GM12801 (cell line): Measurements from ENCODE around the gene EIF4H.

Source experiments
- TF ChIP-seq, protein P1 (sequence below): IDR thresholded peaks from one replicate; pipeline ENCODE4 v1.5.1; 2011; ENCODE audit warnings: control low read depth; ENCODE audit not compliant: insufficient read length; ENCODE audit errors: extremely low read depth

Gene EIF4H

DNA sequence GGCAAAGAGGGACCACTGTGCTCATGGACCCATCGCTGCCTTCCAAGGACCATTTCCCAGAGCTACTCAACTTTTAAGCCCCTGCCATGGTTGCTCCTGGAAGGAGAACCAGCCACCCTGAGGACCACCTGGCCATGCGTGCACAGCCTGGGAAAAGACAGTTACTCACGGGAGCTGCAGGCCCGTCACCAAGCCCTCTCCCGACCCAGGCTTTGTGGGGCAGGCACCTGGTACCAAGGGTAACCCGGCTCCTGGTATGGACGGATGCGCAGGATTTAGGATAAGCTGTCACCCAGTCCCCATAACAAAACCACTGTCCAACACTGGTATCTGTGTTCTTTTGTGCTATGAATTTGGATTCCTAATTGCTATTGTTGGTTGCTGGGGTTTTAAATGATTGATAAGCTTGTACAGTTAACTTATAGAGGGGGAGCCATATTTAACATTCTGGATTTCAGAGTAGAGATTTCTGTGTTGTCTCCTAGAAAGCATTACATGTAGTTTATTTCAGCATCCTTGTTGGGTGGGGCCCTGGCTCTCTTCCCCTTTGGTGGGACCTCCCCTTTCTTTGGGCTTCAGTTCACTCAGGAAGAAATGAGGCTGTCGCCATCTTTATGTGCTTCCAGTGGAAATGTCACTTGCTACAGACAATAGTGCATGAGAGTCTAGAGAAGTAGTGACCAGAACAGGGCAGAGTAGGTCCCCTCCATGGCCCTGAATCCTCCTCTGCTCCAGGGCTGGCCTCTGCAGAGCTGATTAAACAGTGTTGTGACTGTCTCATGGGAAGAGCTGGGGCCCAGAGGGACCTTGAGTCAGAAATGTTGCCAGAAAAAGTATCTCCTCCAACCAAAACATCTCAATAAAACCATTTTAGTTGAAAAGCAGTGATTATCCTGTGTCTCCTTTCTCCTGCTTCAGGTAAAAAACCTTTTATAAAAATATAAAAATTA lies 55.1 kb downstream of the EIF4H start:
- TF ChIP-seq, protein P1, sequence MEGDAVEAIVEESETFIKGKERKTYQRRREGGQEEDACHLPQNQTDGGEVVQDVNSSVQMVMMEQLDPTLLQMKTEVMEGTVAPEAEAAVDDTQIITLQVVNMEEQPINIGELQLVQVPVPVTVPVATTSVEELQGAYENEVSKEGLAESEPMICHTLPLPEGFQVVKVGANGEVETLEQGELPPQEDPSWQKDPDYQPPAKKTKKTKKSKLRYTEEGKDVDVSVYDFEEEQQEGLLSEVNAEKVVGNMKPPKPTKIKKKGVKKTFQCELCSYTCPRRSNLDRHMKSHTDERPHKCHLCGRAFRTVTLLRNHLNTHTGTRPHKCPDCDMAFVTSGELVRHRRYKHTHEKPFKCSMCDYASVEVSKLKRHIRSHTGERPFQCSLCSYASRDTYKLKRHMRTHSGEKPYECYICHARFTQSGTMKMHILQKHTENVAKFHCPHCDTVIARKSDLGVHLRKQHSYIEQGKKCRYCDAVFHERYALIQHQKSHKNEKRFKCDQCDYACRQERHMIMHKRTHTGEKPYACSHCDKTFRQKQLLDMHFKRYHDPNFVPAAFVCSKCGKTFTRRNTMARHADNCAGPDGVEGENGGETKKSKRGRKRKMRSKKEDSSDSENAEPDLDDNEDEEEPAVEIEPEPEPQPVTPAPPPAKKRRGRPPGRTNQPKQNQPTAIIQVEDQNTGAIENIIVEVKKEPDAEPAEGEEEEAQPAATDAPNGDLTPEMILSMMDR: no peak

DNA sequence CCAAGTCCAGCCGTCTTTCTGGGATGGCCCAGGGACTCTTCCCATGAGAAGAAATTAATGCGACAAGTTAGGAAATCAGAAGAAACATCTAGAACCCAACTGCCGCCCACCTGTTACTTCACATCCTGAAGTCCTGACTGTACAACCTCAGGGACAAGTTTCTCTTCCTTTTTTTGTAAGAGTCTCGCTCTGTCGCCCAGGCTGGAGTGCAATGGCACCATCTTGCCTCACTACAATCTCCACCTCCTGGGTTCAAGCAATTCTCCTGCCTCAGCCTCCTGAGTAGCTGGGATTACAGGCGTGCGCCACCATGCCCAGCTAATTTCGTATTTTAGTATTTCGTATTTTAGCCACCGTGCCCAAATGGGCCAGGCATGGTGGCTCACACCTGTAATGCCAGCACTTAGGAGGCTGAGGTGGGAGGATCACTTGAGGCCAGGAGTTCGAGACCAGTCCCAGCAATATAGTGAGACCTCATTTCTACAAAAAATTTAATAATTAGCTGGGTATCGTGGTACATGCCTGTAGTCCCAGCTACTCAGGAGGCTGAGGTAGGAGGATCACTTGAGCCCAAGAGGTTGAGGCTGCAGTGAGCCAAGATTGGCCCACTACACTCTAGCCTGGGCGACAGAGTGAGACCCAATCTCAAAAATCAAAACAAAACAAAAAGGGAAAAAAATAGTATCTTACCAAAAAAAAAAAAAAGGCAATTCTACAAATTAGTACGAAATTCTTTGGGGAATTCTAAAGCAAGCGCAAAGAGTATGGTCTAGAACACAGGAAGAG lies 56.5 kb downstream of the EIF4H start:
- TF ChIP-seq, protein P1: no peak

DNA sequence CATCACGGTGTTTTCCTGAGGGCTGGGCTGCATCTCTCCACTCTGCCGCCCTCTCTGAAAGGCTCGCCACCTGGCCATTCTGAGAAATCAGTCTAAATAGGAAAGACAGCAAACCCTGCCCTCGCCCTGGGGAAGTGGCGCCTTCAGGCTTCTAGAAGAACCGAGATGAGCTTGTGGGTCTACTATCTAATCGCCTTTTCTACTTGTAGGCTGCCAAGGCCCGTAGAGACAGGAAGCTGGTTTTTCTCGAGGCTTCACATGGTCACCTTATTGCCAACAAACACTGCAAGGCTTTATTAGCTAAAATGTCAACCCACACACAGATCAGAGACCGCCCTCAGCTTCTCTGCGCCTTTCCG lies 57.1 kb downstream of the EIF4H start:
- TF ChIP-seq, protein P1: no peak

DNA sequence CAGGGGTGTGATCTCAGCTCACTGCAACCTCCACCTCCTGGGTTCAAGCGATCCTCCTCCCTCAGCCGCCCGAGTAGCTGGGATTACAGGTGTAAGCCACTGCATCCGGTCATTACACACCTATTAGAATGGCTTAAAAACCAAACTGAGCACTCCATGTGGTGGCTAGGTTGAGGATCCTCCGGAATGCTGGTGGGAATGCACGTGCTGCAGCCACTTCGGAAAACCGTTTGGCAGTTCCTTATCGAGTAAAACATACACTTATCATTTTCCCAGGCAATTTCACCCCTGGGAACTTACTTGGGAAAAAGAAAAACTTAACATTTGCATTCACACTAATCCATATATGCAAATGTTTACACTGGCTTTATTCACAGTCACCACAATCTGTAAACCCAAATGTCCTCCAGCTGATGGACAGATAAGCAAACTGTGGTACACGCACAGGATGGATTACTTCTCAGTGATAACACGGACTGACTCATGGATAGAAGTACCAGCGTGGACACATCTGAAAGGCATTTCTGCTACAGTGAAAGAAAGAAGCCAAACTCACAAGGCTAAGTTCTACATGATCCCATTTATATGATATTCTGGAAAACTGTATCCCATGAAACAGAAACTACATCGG lies 59.6 kb downstream of the EIF4H start:
- TF ChIP-seq, protein P1: no peak

DNA sequence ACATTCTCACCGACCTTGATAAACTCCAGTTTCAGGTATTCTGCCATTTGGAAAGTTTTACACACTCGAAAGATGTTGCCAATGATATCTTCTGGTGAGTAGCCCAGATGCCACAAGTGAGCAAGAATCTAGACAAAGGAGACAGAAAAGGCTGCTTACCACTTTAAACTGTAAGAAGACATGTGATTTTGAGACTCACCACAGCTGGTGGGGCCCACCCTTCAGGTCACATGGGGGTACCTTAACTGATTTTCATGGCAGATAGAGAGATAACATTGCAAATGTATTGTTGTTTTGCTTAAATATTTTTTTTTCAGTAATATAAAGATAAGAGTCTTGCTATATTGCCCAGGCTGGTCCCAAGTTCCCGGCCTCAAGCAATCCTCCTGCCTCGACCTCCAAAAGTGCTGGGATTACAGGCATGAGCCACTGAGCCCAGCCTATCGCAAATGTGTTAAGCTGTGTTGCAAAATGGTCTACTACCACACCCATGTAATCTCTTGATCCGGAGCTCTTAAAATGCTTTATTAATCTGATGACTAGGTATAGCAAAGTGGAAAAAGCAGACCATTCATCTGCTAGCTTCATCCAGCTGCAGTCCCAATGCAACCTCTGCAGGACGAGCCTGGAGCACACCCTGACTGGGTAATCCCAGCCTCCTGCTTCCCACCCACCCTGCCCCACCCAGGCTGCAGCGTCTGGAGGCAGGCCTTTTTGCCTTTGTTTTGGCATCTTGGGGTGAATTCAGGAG lies 61.5 kb downstream of the EIF4H start:
- TF ChIP-seq, protein P1: no peak

DNA sequence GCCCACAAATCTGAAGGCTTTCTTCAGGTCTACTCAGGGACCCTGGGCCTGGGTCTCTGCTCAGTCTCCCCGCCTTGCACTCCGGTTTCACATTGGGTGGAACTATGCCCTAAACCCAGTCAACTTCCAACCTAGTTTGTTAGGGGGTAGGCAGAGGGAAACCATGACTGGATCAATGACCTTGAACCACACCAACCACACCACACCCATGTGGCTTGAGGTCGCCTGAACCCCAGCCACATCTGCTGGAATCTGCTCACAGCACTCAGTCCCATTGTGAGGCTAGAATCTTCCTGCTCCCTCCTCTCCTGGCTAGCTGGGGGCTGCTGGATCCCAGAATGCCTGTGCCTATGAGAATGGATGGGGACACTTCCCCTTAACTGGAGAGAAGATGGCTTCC lies 62.1 kb downstream of the EIF4H start:
- TF ChIP-seq, protein P1: no peak
